Pancreas (tissue), 10 donors: ENCODE measurements around the gene KCNH1. TPM values are rescaled to one million over a fixed set of nuclear protein-coding genes. Genes with fewer than 3 reads are reported as not detected.

ENCODE experiments used
- ATAC-seq, 4 donors: fragments of 200-7000 bp; cut with Tn5 transposase; one replicate each; pipeline versions ENCODE4 v1.8.0 to v1.9.1; 2020; ENCODE audit warnings: mild to moderate bottlenecking in 4 of 4, moderate library complexity in 4 of 4
- DNase-seq, 6 donors: peaks; one replicate each; pipeline ENCODE4 v3.0.0-alpha.2; 2020
- FAIRE-seq: peaks from 2 replicates; lab custom pipeline; 2012; peaks lifted over from hg19 to GRCh38; lab: Jason Lieb, UNC
- H3K27ac ChIP-seq, 4 donors: fragments of 200-600 bp; sonication (generic); 1 replicate in 3 of 4; 2 replicates in 1 of 4; pipeline versions ENCODE4 v1.5.0 to v1.8.0; 2020
- H3K27me3 ChIP-seq, 4 donors: fragments of 200-600 bp; one replicate each; pipeline ENCODE4 v1.8.0; 2021
- H3K36me3 ChIP-seq, 3 donors: fragments of 200-600 bp; sonication (generic) in 1 of 3; one replicate each; pipeline versions ENCODE4 v1.5.0 to v1.8.0; 2020 to 2021
- H3K4me1 ChIP-seq, 3 donors: fragments of 200-600 bp; one replicate each; pipeline ENCODE4 v1.8.0; 2021
- H3K4me3 ChIP-seq, 4 donors: fragments of 200-600 bp; sonication (generic) in 2 of 4; one replicate each; pipeline versions ENCODE4 v1.5.0 to v1.8.0; 2020 to 2021
- H3K9me3 ChIP-seq, 4 donors: fragments of 200-600 bp; one replicate each; pipeline ENCODE4 v1.8.0; 2021
- WGBS, 2 donors: extraction: QIAGEN DNeasy Blood & Tissue Kit; methylation state at CpG; one replicate each; pipeline ENCODE4 v1.1.7; 2013; 5-methylcytosine and 5-hydroxymethylcytosine counted together
- intact Hi-C, 3 donors: fragments of 100-400 bp; cut with DNase I; formaldehyde crosslinking; loops; one replicate each; pipeline versions ENCODE4 v1.11.1 to v1.14.2; 2022
- polyA plus RNA-seq, 2 donors: library from polyadenylated mRNA; stranded (reverse); fragments of 200-250 nt; gene quantifications; one replicate each; pipeline ENCODE4 v1.2.3, GENCODE V29; 2013
- total RNA-seq, 6 donors: library from RNA; stranded (reverse); fragmentation: NEBNext Ultra II Directional in 4 of 6; extraction: Animal tissue kit (Norgen Biotek cat#: 25700) in 4 of 6; gene quantifications; one replicate each; pipeline versions ENCODE4 v1.2.1 to v1.2.4, GENCODE V29; 2021 to 2023
- TF ChIP-seq, protein P1 (sequence below), 4 donors: fragments of 200-600 bp; sonication (generic) in 3 of 4; IDR thresholded peaks; one replicate each; pipeline versions ENCODE4 v1.5.0 to v1.8.0; 2021; ENCODE audit warnings: antibody characterized with exemption in 4 of 4
- donor health status: healthy with polysubstance abuse.
- donor health status: DM: no; HTN: no; CAD: no; lungs with moderate emphysema.
- donor health status: DM: no; HTN: no; CAD: no.
- donor health status: control.
- donor health status: control.
- donor health status: Bipolar disorder and iron deficiency.
- donor health status: DM: yes; HTN: yes; CAD: no.
- donor health status: DM: no; HTN: no; CAD: no.
- donor health status: DM: no; HTN: no; CAD: no.
- donor health status: DM: yes; HTN: yes; CAD: no.

Gene KCNH1
- total and polyA plus RNA-seq, 8 donors = 0.24 to 0.61 (median 0.36) TPM

DNA sequence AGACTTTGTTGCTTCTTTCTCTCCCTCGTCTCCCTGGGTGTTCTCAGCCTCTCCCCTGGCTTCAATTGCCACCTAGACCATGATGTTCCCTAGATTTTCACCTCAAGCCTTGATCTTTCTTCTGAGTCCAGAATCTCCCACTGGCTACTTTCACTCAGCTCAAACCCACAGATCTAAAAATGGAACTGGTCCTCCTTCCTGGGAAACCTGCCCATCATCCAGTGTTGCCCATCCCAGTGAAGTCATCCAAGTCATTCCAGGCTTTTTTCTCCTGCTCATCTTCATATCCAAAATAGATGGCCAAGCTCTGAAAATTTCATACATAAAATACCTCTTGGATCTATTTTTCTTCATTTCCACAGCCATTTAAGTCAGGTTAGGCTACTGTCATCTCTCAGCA is 347.4 kb downstream of the KCNH1 start:
- TF ChIP-seq, protein P1, sequence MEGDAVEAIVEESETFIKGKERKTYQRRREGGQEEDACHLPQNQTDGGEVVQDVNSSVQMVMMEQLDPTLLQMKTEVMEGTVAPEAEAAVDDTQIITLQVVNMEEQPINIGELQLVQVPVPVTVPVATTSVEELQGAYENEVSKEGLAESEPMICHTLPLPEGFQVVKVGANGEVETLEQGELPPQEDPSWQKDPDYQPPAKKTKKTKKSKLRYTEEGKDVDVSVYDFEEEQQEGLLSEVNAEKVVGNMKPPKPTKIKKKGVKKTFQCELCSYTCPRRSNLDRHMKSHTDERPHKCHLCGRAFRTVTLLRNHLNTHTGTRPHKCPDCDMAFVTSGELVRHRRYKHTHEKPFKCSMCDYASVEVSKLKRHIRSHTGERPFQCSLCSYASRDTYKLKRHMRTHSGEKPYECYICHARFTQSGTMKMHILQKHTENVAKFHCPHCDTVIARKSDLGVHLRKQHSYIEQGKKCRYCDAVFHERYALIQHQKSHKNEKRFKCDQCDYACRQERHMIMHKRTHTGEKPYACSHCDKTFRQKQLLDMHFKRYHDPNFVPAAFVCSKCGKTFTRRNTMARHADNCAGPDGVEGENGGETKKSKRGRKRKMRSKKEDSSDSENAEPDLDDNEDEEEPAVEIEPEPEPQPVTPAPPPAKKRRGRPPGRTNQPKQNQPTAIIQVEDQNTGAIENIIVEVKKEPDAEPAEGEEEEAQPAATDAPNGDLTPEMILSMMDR (IDR thresholded peaks at IDR 0.05) = no peak
- Histone ChIP-seq H3K4me1 (no peaks in the 10 kb centered on the region), H3K9me3 (no peaks in the 10 kb centered on the region), H3K27ac (no peak overlapping the region), H3K27me3 (no peaks in the 10 kb centered on the region), H3K4me3 (no peak overlapping the region), H3K36me3 (no peaks in the 10 kb centered on the region)
- intact Hi-C loops = no loop called here
- ATAC-seq (no peak), FAIRE-seq (no peak), DNase-seq (no peak)
- WGBS, 2 donors = 51 to 60% methylated on average over 1 of the region's 1 CpG

DNA sequence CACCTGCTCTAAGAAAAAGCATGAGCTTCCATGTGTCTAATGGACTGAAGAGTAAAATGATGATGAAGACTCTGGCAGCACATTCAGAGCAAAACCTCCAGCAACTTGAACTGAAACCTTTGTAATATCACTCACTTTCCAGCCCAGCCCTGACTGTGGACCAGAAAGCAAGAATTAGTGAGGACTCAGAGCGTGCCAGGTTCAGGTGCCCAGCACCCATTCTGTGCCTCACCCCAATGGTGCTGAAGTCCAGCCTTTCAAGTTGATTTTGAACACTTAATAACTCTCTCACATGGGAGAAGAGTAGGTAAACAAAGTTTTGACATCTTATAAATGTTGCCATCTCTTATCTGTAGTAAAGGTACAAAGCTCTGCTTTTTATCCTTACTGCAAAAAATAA is 350.0 kb downstream of the KCNH1 start:
- WGBS, 2 donors = 70 to 71% methylated on average over 1 of the region's 1 CpG
- H3K27ac ChIP-seq = no peak overlapping the region
- TF ChIP-seq, protein P1 (IDR thresholded peaks at IDR 0.05) = no peak
- FAIRE-seq (no peak), DNase-seq (no peak), ATAC-seq (no peak)
- H3K27me3 ChIP-seq = no peaks in the 10 kb centered on the region
- no peaks in the 10 kb centered on the region for H3K4me1 ChIP-seq
- H3K36me3 ChIP-seq = no peaks in the 10 kb centered on the region
- intact Hi-C loops = no loop called here
- H3K9me3 ChIP-seq = no peaks in the 10 kb centered on the region
- no peak overlapping the region for H3K4me3 ChIP-seq

DNA sequence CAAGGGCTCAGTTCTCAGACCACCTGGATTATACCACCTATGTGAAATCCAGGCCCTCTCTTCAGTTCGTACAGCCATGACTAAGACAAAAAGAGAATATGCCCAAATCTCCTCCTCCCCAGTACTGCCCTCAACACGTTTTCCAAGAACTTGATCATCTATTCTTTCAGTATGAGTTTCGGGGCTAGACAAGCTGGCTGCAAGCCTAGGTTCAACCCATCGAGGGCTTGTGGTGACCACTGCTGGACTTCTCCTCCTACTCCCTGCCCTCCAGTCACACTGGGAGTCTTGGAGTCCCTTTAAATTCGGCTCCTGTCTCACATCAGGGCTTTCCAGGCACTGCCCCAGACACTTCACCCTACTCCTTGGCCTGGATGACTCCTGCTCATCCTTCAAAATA is 352.3 kb downstream of the KCNH1 start:
- H3K4me3 ChIP-seq = no peak overlapping the region
- 50 to 55% methylated on average over 5 of the region's 5 CpGs for WGBS, 2 donors
- TF ChIP-seq, protein P1 (IDR thresholded peaks at IDR 0.05) = no peak
- DNase-seq (no peak), ATAC-seq (no peak), FAIRE-seq (no peak)
- H3K9me3 ChIP-seq = no peaks in the 10 kb centered on the region
- no peaks in the 10 kb centered on the region for H3K27me3 ChIP-seq
- H3K27ac ChIP-seq = no peak overlapping the region
- intact Hi-C loops = no loop called here
- no peaks in the 10 kb centered on the region for H3K4me1 ChIP-seq
- H3K36me3 ChIP-seq = no peaks in the 10 kb centered on the region

DNA sequence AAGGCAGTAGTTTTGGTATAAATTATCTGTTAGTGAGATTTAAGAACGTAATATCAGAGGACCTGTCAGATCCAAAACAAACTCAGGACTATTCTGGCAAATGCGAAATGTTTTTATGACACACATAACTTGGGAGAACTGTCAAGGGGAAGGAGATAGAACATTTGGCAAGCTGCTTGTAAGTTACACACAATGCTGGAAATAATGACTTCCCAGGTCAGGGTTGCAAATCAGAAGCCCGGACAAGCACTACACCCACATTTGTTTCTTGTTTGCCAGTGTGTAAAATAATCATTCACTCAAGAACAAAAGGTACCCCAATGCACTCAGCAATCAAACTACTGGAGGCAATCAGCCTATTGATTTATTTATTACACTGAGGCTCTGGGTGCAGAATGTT is 354.7 kb downstream of the KCNH1 start:
- DNase-seq (no peak), FAIRE-seq (no peak)

DNA sequence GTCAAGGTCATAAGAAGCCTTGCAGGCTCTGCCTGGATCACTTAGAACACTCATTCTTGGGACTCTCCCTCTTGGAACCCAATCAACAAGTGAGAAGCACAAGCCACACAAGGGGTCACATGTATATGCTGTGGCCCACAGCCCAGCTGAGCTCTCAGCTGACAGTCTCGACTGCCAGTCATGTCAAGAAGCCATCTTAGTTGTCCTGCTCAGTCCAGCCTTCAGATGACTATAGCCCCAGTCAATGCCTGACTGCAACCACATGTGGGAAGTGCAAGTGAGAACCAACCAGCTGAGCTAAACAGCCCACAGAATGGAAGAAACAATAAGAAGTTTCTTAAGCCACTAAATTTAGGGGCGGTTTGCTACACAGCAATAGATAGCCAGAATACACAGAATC is 356.0 kb downstream of the KCNH1 start:
- FAIRE-seq (no peak), ATAC-seq (no peak), DNase-seq (no peak)
- intact Hi-C loops = no loop called here
- Histone ChIP-seq H3K9me3 (no peaks in the 10 kb centered on the region), H3K27me3 (no peaks in the 10 kb centered on the region), H3K4me3 (no peak overlapping the region), H3K27ac (no peak overlapping the region), H3K36me3 (no peaks in the 10 kb centered on the region), H3K4me1 (no peaks in the 10 kb centered on the region)
- TF ChIP-seq, protein P1 (IDR thresholded peaks at IDR 0.05) = no peak
- 78% methylated on average over 2 of the region's 2 CpGs for WGBS, 2 donors

More for the DNA sequence above, 354.7 kb downstream of the KCNH1 start:
- no peak overlapping the region for H3K27ac ChIP-seq
- intact Hi-C loops = no loop called here
- H3K4me3 ChIP-seq = no peak overlapping the region
- H3K4me1 ChIP-seq = no peaks in the 10 kb centered on the region
- no peaks in the 10 kb centered on the region for H3K36me3 ChIP-seq
- 9 to 14% methylated on average over 3 of the region's 3 CpGs for WGBS, 2 donors
- H3K27me3 ChIP-seq = no peaks in the 10 kb centered on the region
- TF ChIP-seq, protein P1 (IDR thresholded peaks at IDR 0.05) = no peak
- ATAC-seq = peak in 2 of 4 donors; percentile 43 to 57
- H3K9me3 ChIP-seq = no peaks in the 10 kb centered on the region
